Stomach (tissue), 4 donors: Measurements from ENCODE around the gene ZNF684.

Experiments used
- CTCF ChIP-seq, 7 experiments: fragments of 450-650 bp in 4 of 7; fragments of 200-600 bp in 3 of 7; sonication (generic) in 3 of 7; IDR thresholded peaks; one replicate each; pipeline ENCODE4 v1.5.1; 2016 to 2019; ENCODE audit warnings: antibody characterized with exemption in 7 of 7, control low read depth in 2 of 7, mild to moderate bottlenecking in 1 of 7
- EP300 ChIP-seq: sonication (generic); formaldehyde crosslinking; IDR thresholded peaks from one replicate; pipeline ENCODE4 v1.6.1; 2017; ENCODE audit warnings: antibody characterized with exemption
- POLR2A ChIP-seq, 4 donors: fragments of 450-650 bp; IDR thresholded peaks; one replicate each; pipeline ENCODE4 v1.6.1; 2016; ENCODE audit warnings: antibody characterized with exemption in 4 of 4, control low read depth in 2 of 4, mild to moderate bottlenecking in 1 of 4, moderate library complexity in 1 of 4

- no peak for TF ChIP-seq CTCF (IDR thresholded peaks at IDR 0.05)
- TF ChIP-seq POLR2A (IDR thresholded peaks at IDR 0.05) = no peak
- no peak for TF ChIP-seq EP300
Observed at GRCh38 chr1:40546957-40547356, 15.5 kb downstream of the ZNF684 start.
